Spinal cord (tissue), 10 donors: ENCODE data around the gene SAFB. TPM values are rescaled to one million over a fixed set of nuclear protein-coding genes. Genes with fewer than 3 reads are reported as not detected.

Experiments used
- DNase-seq, 6 donors: peaks; one replicate each; pipeline versions ENCODE4 v3.0.0 to v3.0.0-alpha.2; 2013 to 2015; ENCODE audit warnings: low spot score in 6 of 6, low read depth in 4 of 6
- H3K27ac ChIP-seq: one replicate; pipeline ENCODE4 v1.5.1; 2013; ENCODE audit warnings: low read depth, low read length, control low read depth
- H3K27me3 ChIP-seq: one replicate; pipeline ENCODE4 v1.6.1; 2013; ENCODE audit warnings: low read length; ENCODE audit not compliant: control insufficient read depth, insufficient read depth
- H3K36me3 ChIP-seq: one replicate; pipeline ENCODE4 v1.6.1; 2013; ENCODE audit warnings: low read length; ENCODE audit not compliant: control insufficient read depth, insufficient read depth
- H3K4me1 ChIP-seq: one replicate; pipeline ENCODE4 v1.6.1; 2013; ENCODE audit warnings: low read length; ENCODE audit not compliant: control insufficient read depth, insufficient read depth
- H3K4me3 ChIP-seq: one replicate; pipeline ENCODE4 v1.5.1; 2013; ENCODE audit warnings: low read depth, low read length, control low read depth
- H3K9me3 ChIP-seq: one replicate; pipeline ENCODE4 v1.6.1; 2013; ENCODE audit warnings: low read length; ENCODE audit not compliant: control insufficient read depth, insufficient read depth
- WGBS: methylation state at CpG from one replicate; pipeline ENCODE4 v1.1.5; 2013; ENCODE audit warnings: missing lambda C conversion rate; ENCODE audit not compliant: insufficient coverage; 5-methylcytosine and 5-hydroxymethylcytosine counted together
- polyA plus RNA-seq, 2 donors: library from polyadenylated mRNA; unstranded; fragments of 120-200 nt; gene quantifications; one replicate each; pipeline ENCODE4 v1.2.1, GENCODE V29; 2013; ENCODE audit not compliant: insufficient read length in 2 of 2
- total RNA-seq, 2 donors: library from RNA; depleted of rRNA in 1 of 2; stranded (reverse); fragments of 120-200 nt in 1 of 2; fragments of >200 nt in 1 of 2; gene quantifications; one replicate each; pipeline versions ENCODE4 v1.2.3 to v1.2.4, GENCODE V29; 2013 to 2014
- donor health status: healthy.

SAFB gene
- total and polyA plus RNA-seq, 4 donors = 46.2 to 162 (median 99.0) TPM

- DNase-seq = no peak
- Histone ChIP-seq H3K27me3 (no peaks in the 10 kb centered on the region), H3K4me3 (peak overlapping the region; percentile 99), H3K9me3 (no peaks in the 10 kb centered on the region), H3K4me1 (peaks cover 29% of the 10 kb centered on the region), H3K36me3 (peaks cover 43% of the 10 kb centered on the region), H3K27ac (peak overlapping the region; percentile 97)
- WGBS = 0% methylated on average over 14 of the region's 23 CpGs
Observed at GRCh38 chr19:5680084-5680436, 57.2 kb downstream of the SAFB start.

GRCh38 chr19:5680437-5681368, 57.8 kb downstream of the SAFB start, which contains the start of the genes HSD11B1L and MICOS13:
TSS of gene HSD11B1L (plus strand) at chr19:5681027. CDS start at chr19:5684833, 3,806 bp downstream.
TSS of gene MICOS13 (minus strand) at chr19:5680516. CDS start at chr19:5680486, 30 bp downstream.
- peak within 1 kb of the TSS; percentile 99 for H3K4me3 ChIP-seq
- no peaks in the 10 kb centered on the region for H3K9me3 ChIP-seq
- under 1% methylated on average over 92 of the region's 94 CpGs for WGBS
- H3K27ac ChIP-seq = peak within 1 kb of the TSS; percentile 97
- H3K36me3 ChIP-seq = peaks cover 40% of the 10 kb centered on the region
- peak; percentile 97 to 100 (median 98) for DNase-seq
- no peaks in the 10 kb centered on the region for H3K27me3 ChIP-seq
- peaks cover 29% of the 10 kb centered on the region for H3K4me1 ChIP-seq

- H3K4me3 ChIP-seq = peak overlapping the region; percentile 99
- WGBS = 48% methylated on average over 14 of the region's 17 CpGs
- peak overlapping the region; percentile 61 for H3K27ac ChIP-seq
- DNase-seq = peak in 2 of 6 donors; percentile 29 to 56
- no peaks in the 10 kb centered on the region for H3K27me3 ChIP-seq
- peaks cover 31% of the 10 kb centered on the region for H3K36me3 ChIP-seq
- no peaks in the 10 kb centered on the region for H3K9me3 ChIP-seq
- peaks cover 32% of the 10 kb centered on the region for H3K4me1 ChIP-seq
Observed at GRCh38 chr19:5681391-5682106, 58.7 kb downstream of the SAFB start.

GRCh38 chr19:5682107-5682482, 59.2 kb downstream of the SAFB start:
- Histone ChIP-seq H3K27ac (no peak overlapping the region), H3K4me1 (peaks cover 38% of the 10 kb centered on the region), H3K27me3 (no peaks in the 10 kb centered on the region), H3K36me3 (peaks cover 26% of the 10 kb centered on the region), H3K4me3 (no peak overlapping the region), H3K9me3 (no peaks in the 10 kb centered on the region)
- DNase-seq = no peak
- 89% methylated on average over 2 of the region's 3 CpGs for WGBS

DNA sequence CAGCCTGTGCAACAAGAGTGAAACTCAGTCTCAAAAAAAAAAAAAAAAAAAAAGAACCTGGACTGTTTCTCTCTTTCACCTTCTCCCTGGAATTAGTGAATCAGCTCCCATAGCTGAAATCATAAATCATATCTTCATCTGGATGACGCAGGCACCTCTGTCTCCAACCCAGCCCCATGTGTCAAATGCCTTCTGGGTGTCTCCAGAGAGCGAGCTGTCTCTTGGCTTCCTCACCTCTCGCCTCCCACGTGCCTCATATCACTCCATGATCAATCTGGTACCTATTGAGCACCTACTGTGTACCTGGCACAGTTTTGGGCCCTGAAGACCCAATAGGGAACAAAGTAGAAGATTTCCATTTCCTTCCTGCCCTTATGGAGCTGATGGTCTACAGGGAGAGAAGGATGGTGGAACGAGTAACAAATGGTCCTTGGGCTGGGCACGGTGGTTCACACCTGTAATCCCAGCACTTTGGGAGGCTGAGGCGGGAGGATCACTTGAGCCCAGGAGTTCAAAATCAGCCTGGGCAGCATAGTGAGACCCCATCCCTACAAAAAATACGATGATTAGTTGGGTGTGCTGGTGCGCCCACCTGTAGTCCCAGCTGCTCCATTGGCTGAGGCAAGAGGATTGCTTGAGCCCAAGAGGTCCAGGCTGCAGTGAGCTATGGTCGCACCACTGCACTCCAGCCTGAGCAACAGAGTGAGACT, 60.4 kb downstream of the SAFB start:
- no peaks in the 10 kb centered on the region for H3K9me3 ChIP-seq
- H3K36me3 ChIP-seq = peaks cover 24% of the 10 kb centered on the region
- H3K27me3 ChIP-seq = no peaks in the 10 kb centered on the region
- H3K4me1 ChIP-seq = peaks cover 41% of the 10 kb centered on the region
- DNase-seq = no peak
- H3K4me3 ChIP-seq = no peak overlapping the region
- 96% methylated on average over 6 of the region's 10 CpGs for WGBS
- no peak overlapping the region for H3K27ac ChIP-seq

- no peak for DNase-seq
- Histone ChIP-seq H3K9me3 (no peaks in the 10 kb centered on the region), H3K36me3 (peaks cover 18% of the 10 kb centered on the region), H3K4me1 (peaks cover 34% of the 10 kb centered on the region), H3K27ac (no peak overlapping the region), H3K27me3 (no peaks in the 10 kb centered on the region), H3K4me3 (no peak overlapping the region)
- WGBS = 96% methylated on average over 20 of the region's 22 CpGs
Observed at GRCh38 chr19:5684694-5685430, 62.0 kb downstream of the SAFB start.

DNA sequence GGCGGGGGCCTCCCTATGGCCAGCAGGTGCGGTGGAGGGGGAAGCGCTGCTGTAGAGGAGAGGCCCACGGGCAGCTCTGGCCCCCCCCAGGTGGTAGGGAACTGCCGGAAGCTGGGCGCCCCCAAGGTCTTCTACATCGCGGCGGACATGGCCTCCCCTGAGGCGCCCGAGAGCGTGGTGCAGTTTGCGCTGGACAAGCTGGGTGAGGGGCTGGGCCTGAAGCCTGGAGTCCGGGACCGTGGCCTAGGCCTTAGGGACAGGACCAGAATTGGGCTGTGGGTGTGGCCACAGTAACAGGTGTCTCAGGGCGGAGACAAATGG, 63.4 kb downstream of the SAFB start:
- 39% methylated on average over 16 of the region's 16 CpGs for WGBS
- Histone ChIP-seq H3K27me3 (no peaks in the 10 kb centered on the region), H3K4me1 (peaks cover 43% of the 10 kb centered on the region), H3K9me3 (no peaks in the 10 kb centered on the region), H3K27ac (no peak overlapping the region), H3K36me3 (peaks cover 27% of the 10 kb centered on the region), H3K4me3 (peak overlapping the region; percentile 37)
- no peak for DNase-seq

DNA sequence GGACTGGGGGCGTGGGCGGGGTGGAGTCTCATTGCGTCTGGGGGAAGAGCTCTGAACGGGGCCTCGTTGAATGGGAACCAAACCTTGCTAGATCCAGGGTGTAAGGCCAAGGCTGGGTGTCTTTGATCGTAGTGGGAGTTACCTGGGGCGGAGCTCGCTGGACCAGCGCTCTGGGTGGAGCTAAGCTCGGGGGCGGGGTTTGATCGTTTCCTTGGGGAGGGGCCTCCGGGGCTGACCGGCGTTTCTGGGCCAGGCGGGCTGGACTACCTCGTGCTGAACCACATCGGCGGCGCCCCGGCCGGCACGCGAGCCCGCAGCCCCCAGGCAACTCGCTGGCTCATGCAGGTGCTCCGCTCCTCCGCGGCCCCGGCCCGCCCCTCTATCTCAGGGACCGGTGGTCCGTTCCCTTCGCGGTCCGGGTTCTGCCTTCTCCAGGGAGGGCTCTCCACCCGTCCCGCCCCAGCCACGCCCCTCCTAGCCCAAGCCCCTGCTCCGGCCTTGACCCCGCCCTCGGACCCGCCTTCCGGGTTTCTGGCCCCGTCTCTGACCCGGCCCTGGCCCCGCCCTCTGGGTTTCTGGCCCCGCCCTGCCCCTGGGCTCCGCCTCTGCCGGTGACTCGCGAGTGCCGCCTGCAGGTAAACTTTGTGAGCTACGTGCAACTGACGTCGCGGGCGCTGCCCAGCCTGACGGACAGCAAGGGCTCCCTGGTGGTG, 63.9 kb downstream of the SAFB start:
- Histone ChIP-seq H3K27ac (no peak overlapping the region), H3K27me3 (no peaks in the 10 kb centered on the region), H3K4me3 (peak overlapping the region; percentile 37), H3K9me3 (no peaks in the 10 kb centered on the region), H3K36me3 (peaks cover 32% of the 10 kb centered on the region), H3K4me1 (peaks cover 44% of the 10 kb centered on the region)
- peak in 4 of 6 donors; percentile 73 to 94 (median 84) for DNase-seq
- WGBS = 2% methylated on average over 59 of the region's 59 CpGs
